Glutamatergic neuron (in vitro differentiated cells): ENCODE measurements around the gene MALT1. TPM values are rescaled to one million over a fixed set of nuclear protein-coding genes. Genes with fewer than 3 reads are reported as not detected.

Source experiments
- DNase-seq: peaks from one replicate; pipeline ENCODE4 v3.0.0; 2022
- H3K27ac Mint-ChIP-seq: one replicate; pipeline ENCODE4 v1.8.0; 2020; ENCODE audit warnings: mild to moderate bottlenecking, mixed read lengths, inconsistent platforms; ENCODE audit not compliant: unreplicated experiment
- H3K27me3 Mint-ChIP-seq: one replicate; pipeline ENCODE4 v1.8.0; 2020; ENCODE audit warnings: mild to moderate bottlenecking, moderate library complexity, mixed read lengths, inconsistent platforms; ENCODE audit not compliant: unreplicated experiment
- H3K36me3 Mint-ChIP-seq: one replicate; pipeline ENCODE4 v1.8.0; 2020; ENCODE audit warnings: mild to moderate bottlenecking, mixed read lengths, inconsistent platforms; ENCODE audit not compliant: unreplicated experiment
- H3K4me1 Mint-ChIP-seq: one replicate; pipeline ENCODE4 v1.8.0; 2020; ENCODE audit warnings: mild to moderate bottlenecking, low read depth, mixed read lengths, inconsistent platforms; ENCODE audit not compliant: unreplicated experiment
- H3K4me3 Mint-ChIP-seq: one replicate; pipeline ENCODE4 v1.8.0; 2020; ENCODE audit warnings: mild to moderate bottlenecking, mixed read lengths, inconsistent platforms; ENCODE audit not compliant: unreplicated experiment
- H3K9me3 Mint-ChIP-seq: one replicate; pipeline ENCODE4 v1.8.0; 2020; ENCODE audit warnings: mild to moderate bottlenecking, moderate library complexity, mixed read lengths, inconsistent platforms; ENCODE audit not compliant: unreplicated experiment
- CTCF ChIP-seq: fragments of 200-600 bp; sonication (generic); IDR thresholded peaks from one replicate; pipeline ENCODE4 v1.5.0; 2021; ENCODE audit not compliant: partially characterized antibody, unreplicated experiment
- total RNA-seq: library from RNA; stranded (reverse); fragmentation: NEBNext Ultra II Directional; extraction: Animal tissue kit (Norgen Biotek cat#: 25700); gene quantifications from one replicate; pipeline ENCODE4 v1.2.1, GENCODE V29; 2021; ENCODE audit not compliant: unreplicated experiment

Gene MALT1
- total RNA-seq, 1 donor from 2014 or later: 8.5 TPM

- Mint-ChIP-seq H3K4me1 (peaks cover 3% of the 10 kb centered on the region), H3K4me3 (no peak overlapping the region), H3K27ac (no peak overlapping the region), H3K36me3 (no peaks in the 10 kb centered on the region), H3K9me3 (no peaks in the 10 kb centered on the region), H3K27me3 (peaks cover 1% of the 10 kb centered on the region)
- TF ChIP-seq CTCF: no peak
- DNase-seq: no peak
Observed at GRCh38 chr18:58777471-58777870, 106.2 kb downstream of the MALT1 start.

GRCh38 chr18:58779529-58779928, 108.3 kb downstream of the MALT1 start:
- H3K36me3 Mint-ChIP-seq: no peaks in the 10 kb centered on the region
- H3K9me3 Mint-ChIP-seq: peaks cover 2% of the 10 kb centered on the region
- H3K27me3 Mint-ChIP-seq: peaks cover 1% of the 10 kb centered on the region
- no peak for TF ChIP-seq CTCF
- H3K27ac Mint-ChIP-seq: no peak overlapping the region
- no peak overlapping the region for H3K4me3 Mint-ChIP-seq
- H3K4me1 Mint-ChIP-seq: peaks cover 8% of the 10 kb centered on the region
- no peak for DNase-seq

GRCh38 chr18:58780045-58780444, 108.8 kb downstream of the MALT1 start:
- no peak for DNase-seq
- H3K4me3 Mint-ChIP-seq: no peak overlapping the region
- peak overlapping the region; percentile 44 for H3K27ac Mint-ChIP-seq
- H3K4me1 Mint-ChIP-seq: peaks cover 12% of the 10 kb centered on the region
- H3K9me3 Mint-ChIP-seq: peaks cover 2% of the 10 kb centered on the region
- no peak for TF ChIP-seq CTCF
- no peaks in the 10 kb centered on the region for H3K36me3 Mint-ChIP-seq
- peaks cover 1% of the 10 kb centered on the region for H3K27me3 Mint-ChIP-seq

- Mint-ChIP-seq H3K9me3 (peaks cover 2% of the 10 kb centered on the region), H3K4me3 (no peak overlapping the region), H3K27me3 (no peaks in the 10 kb centered on the region), H3K27ac (no peak overlapping the region), H3K4me1 (peaks cover 19% of the 10 kb centered on the region), H3K36me3 (no peaks in the 10 kb centered on the region)
- peak; percentile 86 for TF ChIP-seq CTCF
- DNase-seq: peak; percentile 79
Observed at GRCh38 chr18:58781627-58782194, 110.4 kb downstream of the MALT1 start.

- H3K4me3 Mint-ChIP-seq: peak overlapping the region; percentile 41
- H3K9me3 Mint-ChIP-seq: peaks cover 5% of the 10 kb centered on the region
- peak; percentile 32 for DNase-seq
- no peaks in the 10 kb centered on the region for H3K36me3 Mint-ChIP-seq
- peaks cover 22% of the 10 kb centered on the region for H3K4me1 Mint-ChIP-seq
- no peaks in the 10 kb centered on the region for H3K27me3 Mint-ChIP-seq
- peak overlapping the region; percentile 17 for H3K27ac Mint-ChIP-seq
- no peak for TF ChIP-seq CTCF
Observed at GRCh38 chr18:58784601-58785137, 113.4 kb downstream of the MALT1 start.
